DND-41 (cell line): ENCODE results near the gene SEC14L2.

Experiments used
- ATAC-seq: fragments of 200-7000 bp; cut with Tn5 transposase; 3 replicates; pipeline ENCODE4 v1.9.1; 2021; ENCODE audit warnings: low read depth; ENCODE audit not compliant: insufficient read depth
- DNase-seq: peaks from one replicate; pipeline ENCODE4 v3.0.0-alpha.2; 2020
- H2AFZ ChIP-seq: 2 replicates; pipeline ENCODE4 v1.6.0; 2012; ENCODE audit warnings: low read depth, low read length
- H3K27ac ChIP-seq: 2 replicates; pipeline ENCODE4 v1.5.1; 2012; ENCODE audit warnings: low read length, inconsistent platforms
- H3K27me3 ChIP-seq: fragments of 200-600 bp; sonication (generic); 2 replicates; pipeline ENCODE4 v1.6.0; 2012; ENCODE audit warnings: low read length, mild to moderate bottlenecking, inconsistent platforms; ENCODE audit not compliant: insufficient read depth, poor library complexity
- H3K36me3 ChIP-seq: 2 replicates; pipeline ENCODE4 v1.5.1; 2012; ENCODE audit warnings: low read length, inconsistent platforms; ENCODE audit not compliant: insufficient read depth
- H3K4me1 ChIP-seq: 2 replicates; pipeline ENCODE4 v1.5.1; 2012; ENCODE audit warnings: mild to moderate bottlenecking, low read length; ENCODE audit not compliant: insufficient read depth
- H3K4me2 ChIP-seq: 2 replicates; pipeline ENCODE4 v1.6.0; 2012; ENCODE audit warnings: mild to moderate bottlenecking, moderate library complexity, low read length, inconsistent platforms; ENCODE audit not compliant: insufficient read depth
- H3K4me3 ChIP-seq, 2 experiments: fragments of 200-600 bp in 1 of 2; shearing (Covaris generic) in 1 of 2; 2 replicates each; pipeline ENCODE4 v1.5.1; 2012 to 2016; ENCODE audit warnings: inconsistent platforms in 2 of 2, low read length in 2 of 2, mild to moderate bottlenecking in 2 of 2, low read depth in 1 of 2, moderate library complexity in 1 of 2
- H3K79me2 ChIP-seq: 2 replicates; pipeline ENCODE4 v1.6.0; 2012; ENCODE audit warnings: low read length, inconsistent platforms; ENCODE audit not compliant: insufficient read depth
- H3K9ac ChIP-seq: 2 replicates; pipeline ENCODE4 v1.6.0; 2012; ENCODE audit warnings: low read depth, mild to moderate bottlenecking, inconsistent platforms, low read length, moderate library complexity
- H3K9me3 ChIP-seq: 2 replicates; pipeline ENCODE4 v1.5.1; 2012; ENCODE audit warnings: low read length, moderate library complexity, mild to moderate bottlenecking, inconsistent platforms; ENCODE audit not compliant: insufficient read depth, severe bottlenecking
- H4K20me1 ChIP-seq: 2 replicates; pipeline ENCODE4 v1.6.0; 2012; ENCODE audit warnings: low read length; ENCODE audit not compliant: insufficient read depth
- EZH2 ChIP-seq: IDR thresholded peaks from 3 replicates; pipeline ENCODE4 v1.6.1; 2012; ENCODE audit warnings: borderline replicate concordance, low read depth, mild to moderate bottlenecking, moderate library complexity, low read length, inconsistent platforms; ENCODE audit not compliant: severe bottlenecking
- TF ChIP-seq, protein P1 (sequence below): IDR thresholded peaks from 2 replicates; pipeline ENCODE4 v1.5.1; 2012; ENCODE audit warnings: borderline replicate concordance, low read length, moderate library complexity, mild to moderate bottlenecking; ENCODE audit not compliant: poor library complexity, severe bottlenecking; ENCODE audit errors: extremely low read depth

The SEC14L2 gene

DNA sequence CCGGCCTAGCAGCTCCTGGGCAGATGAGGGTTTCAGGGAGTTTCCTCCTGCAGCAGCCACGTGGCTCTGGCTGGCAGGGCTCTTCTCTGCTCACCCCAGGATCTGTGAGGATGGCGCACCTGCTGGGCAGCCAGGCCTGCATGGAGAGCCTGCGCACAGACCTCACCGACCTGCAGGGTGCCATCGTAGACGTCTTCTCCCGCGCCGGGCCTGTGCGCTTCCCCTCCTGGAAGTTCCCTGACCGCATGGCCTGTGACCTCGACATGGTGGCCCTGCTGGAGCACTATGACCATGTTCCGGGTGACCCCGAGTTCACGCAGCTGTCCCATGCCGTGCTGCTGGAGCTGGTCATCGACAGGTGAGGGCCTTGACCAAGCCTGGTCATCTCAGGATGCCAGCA, 30.9 kb upstream of the SEC14L2 start:
- no peak overlapping the region for H3K4me3 ChIP-seq
- no peaks in the 10 kb centered on the region for H3K27me3 ChIP-seq
- no peaks in the 10 kb centered on the region for H3K79me2 ChIP-seq
- DNase-seq: no peak
- no peak overlapping the region for H2AFZ ChIP-seq
- no peak overlapping the region for H3K4me2 ChIP-seq
- H3K36me3 ChIP-seq: no peaks in the 10 kb centered on the region
- 0 out of 2 replicates have a peak, but pooled peaks cover 1% of the 10 kb centered on the region for H4K20me1 ChIP-seq
- H3K27ac ChIP-seq: no peak overlapping the region
- no peak for ATAC-seq
- peaks cover 5% of the 10 kb centered on the region; the same call in 1 of the 2 replicates for H3K4me1 ChIP-seq
- TF ChIP-seq EZH2: no peak
- TF ChIP-seq, protein P1, sequence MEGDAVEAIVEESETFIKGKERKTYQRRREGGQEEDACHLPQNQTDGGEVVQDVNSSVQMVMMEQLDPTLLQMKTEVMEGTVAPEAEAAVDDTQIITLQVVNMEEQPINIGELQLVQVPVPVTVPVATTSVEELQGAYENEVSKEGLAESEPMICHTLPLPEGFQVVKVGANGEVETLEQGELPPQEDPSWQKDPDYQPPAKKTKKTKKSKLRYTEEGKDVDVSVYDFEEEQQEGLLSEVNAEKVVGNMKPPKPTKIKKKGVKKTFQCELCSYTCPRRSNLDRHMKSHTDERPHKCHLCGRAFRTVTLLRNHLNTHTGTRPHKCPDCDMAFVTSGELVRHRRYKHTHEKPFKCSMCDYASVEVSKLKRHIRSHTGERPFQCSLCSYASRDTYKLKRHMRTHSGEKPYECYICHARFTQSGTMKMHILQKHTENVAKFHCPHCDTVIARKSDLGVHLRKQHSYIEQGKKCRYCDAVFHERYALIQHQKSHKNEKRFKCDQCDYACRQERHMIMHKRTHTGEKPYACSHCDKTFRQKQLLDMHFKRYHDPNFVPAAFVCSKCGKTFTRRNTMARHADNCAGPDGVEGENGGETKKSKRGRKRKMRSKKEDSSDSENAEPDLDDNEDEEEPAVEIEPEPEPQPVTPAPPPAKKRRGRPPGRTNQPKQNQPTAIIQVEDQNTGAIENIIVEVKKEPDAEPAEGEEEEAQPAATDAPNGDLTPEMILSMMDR: no peak
- no peaks in the 10 kb centered on the region for H3K9me3 ChIP-seq
- no peak overlapping the region for H3K9ac ChIP-seq

DNA sequence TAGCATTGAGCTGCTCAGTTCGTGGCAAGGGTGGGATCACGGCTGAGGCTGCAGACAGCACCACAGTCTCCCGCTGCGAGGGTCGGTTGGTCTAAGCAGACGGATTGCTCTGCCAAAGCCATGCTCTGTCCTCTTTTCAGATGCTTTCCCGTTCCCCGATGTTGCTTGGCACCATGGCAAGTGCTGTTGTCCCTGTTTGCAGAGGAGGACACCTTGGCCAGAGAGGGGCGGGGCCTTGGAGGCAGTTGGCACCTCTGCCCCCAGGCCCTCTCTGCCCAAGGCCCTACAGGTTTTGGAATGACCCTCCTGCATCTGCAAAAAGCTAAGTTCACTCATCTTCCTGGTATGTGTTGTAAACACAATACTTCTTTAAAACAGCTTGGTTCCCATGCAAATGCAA, 28.4 kb upstream of the SEC14L2 start:
- Histone ChIP-seq H4K20me1 (peaks cover 6% of the 10 kb centered on the region; the same call in 1 of the 2 replicates), H3K36me3 (no peaks in the 10 kb centered on the region), H3K4me1 (no peaks in the 10 kb centered on the region), H3K27me3 (no peaks in the 10 kb centered on the region), H3K79me2 (no peaks in the 10 kb centered on the region), H3K9ac (no peak overlapping the region), H3K4me3 (no peak overlapping the region), H2AFZ (no peak overlapping the region), H3K9me3 (no peaks in the 10 kb centered on the region), H3K27ac (no peak overlapping the region), H3K4me2 (no peak overlapping the region)
- DNase-seq (no peak), ATAC-seq (no peak)
- TF ChIP-seq, protein P1: no peak
- TF ChIP-seq EZH2: no peak

DNA sequence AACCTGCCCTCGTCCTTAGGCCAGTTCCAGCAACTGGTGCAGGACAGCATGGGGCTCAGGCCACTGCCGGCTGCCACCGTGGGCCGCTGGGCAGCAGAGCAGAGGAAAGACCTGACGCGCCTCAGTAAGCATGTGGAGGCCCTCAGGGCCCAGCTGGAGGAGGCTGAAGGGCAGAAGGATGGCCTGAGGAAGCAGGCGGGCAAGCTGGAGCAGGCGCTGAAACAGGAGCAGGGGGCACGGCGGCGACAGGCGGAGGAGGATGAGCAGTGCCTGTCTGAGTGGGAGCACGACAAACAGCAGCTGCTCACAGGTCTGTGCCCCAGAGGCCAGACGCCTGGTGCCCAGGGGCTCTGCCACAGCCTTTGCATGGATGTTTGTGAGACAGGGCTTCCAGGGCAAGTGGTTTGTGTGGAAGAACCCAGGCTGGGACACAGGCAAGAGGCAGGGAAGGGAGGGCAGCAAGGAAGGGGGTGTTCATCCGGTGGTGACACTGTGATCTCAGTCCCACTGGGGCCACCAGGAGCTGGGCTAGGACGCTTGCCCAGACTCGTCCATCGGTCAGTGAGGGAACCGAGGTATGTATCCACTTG, 26.1 kb upstream of the SEC14L2 start:
- H3K27me3 ChIP-seq: no peaks in the 10 kb centered on the region
- no peaks in the 10 kb centered on the region for H3K79me2 ChIP-seq
- H3K27ac ChIP-seq: no peak overlapping the region
- no peaks in the 10 kb centered on the region for H3K36me3 ChIP-seq
- no peak overlapping the region for H3K4me2 ChIP-seq
- H3K9ac ChIP-seq: no peak overlapping the region
- no peak for ATAC-seq
- TF ChIP-seq EZH2: no peak
- TF ChIP-seq, protein P1: no peak
- no peaks in the 10 kb centered on the region for H3K9me3 ChIP-seq
- H3K4me3 ChIP-seq: no peak overlapping the region
- H2AFZ ChIP-seq: no peak overlapping the region
- DNase-seq: no peak
- no peaks in the 10 kb centered on the region for H3K4me1 ChIP-seq
- H4K20me1 ChIP-seq: peaks cover 6% of the 10 kb centered on the region
